MM.1S (cell line): Measurements from ENCODE around the gene SHF.

Source experiments
- EZH2 ChIP-seq: fragments of 300-600 bp; sonication (generic); optimal IDR thresholded peaks from 2 replicates; pipeline ENCODE3; 2017; ENCODE audit warnings: low read depth, mild to moderate bottlenecking, antibody characterized with exemption, low read length, mixed read lengths
- EZH2phosphoT487 ChIP-seq: fragments of 300-600 bp; sonication (generic); IDR thresholded peaks from 2 replicates; pipeline ENCODE4 v1.6.1; 2018; ENCODE audit warnings: antibody characterized with exemption, low read length
- TF ChIP-seq, protein P1 (sequence below): fragments of 300-600 bp; sonication (generic); IDR thresholded peaks from 2 replicates; pipeline ENCODE4 v1.5.1; 2016; ENCODE audit warnings: antibody characterized with exemption, low read length, mixed read lengths

DNA sequence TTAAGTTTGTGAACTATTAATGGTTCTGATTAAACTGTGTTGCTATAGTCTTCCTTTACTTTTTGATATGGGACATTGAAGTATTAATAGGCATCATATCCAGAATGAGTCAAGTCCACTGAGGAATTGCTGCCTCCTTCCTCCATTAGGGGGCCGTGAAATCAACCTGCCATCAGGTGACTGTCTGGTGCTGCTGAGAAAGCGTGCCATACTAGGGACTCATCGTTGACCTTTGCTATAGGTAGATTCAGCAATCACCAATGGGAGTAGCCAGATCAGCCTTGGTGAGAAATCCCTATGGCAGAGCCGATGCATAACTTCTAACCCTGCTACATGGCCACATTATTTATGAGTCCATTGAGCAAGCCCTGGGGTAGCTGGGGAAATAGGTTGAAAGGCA lies 34.2 kb upstream of the SHF start:
- TF ChIP-seq, protein P1, sequence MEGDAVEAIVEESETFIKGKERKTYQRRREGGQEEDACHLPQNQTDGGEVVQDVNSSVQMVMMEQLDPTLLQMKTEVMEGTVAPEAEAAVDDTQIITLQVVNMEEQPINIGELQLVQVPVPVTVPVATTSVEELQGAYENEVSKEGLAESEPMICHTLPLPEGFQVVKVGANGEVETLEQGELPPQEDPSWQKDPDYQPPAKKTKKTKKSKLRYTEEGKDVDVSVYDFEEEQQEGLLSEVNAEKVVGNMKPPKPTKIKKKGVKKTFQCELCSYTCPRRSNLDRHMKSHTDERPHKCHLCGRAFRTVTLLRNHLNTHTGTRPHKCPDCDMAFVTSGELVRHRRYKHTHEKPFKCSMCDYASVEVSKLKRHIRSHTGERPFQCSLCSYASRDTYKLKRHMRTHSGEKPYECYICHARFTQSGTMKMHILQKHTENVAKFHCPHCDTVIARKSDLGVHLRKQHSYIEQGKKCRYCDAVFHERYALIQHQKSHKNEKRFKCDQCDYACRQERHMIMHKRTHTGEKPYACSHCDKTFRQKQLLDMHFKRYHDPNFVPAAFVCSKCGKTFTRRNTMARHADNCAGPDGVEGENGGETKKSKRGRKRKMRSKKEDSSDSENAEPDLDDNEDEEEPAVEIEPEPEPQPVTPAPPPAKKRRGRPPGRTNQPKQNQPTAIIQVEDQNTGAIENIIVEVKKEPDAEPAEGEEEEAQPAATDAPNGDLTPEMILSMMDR, result no peak
- TF ChIP-seq EZH2 (no peak), EZH2phosphoT487 (no peak)
